Activated B cell treated with CpG ODN at 0.5 μM for 24 hours (primary cell): ENCODE measurements around the gene DAPK1. TPM values are rescaled to one million over a fixed set of nuclear protein-coding genes. Genes with fewer than 3 reads are reported as not detected.

Source experiments
- ATAC-seq: fragments of 200-7000 bp; cut with Tn5 transposase; one replicate; pipeline ENCODE4 v1.10.0; 2021; ENCODE audit warnings: low read depth, mild to moderate bottlenecking, moderate library complexity
- CTCF ChIA-PET: fragments of 350-600 bp; sonication (Branson Sonifier 250); formaldehyde crosslinking; loops from one replicate; lab custom pipeline; 2021; ENCODE audit warnings: antibody characterized with exemption; lab: Charles Lee
- POLR2A ChIA-PET: fragments of 350-600 bp; sonication (Branson Sonifier 250); formaldehyde crosslinking; loops from one replicate; lab custom pipeline; 2021; ENCODE audit warnings: antibody characterized with exemption; lab: Charles Lee
- DNase-seq: peaks from one replicate; pipeline ENCODE4 v3.0.0; 2022
- H3K27ac Mint-ChIP-seq: one replicate; pipeline ENCODE4 v1.8.0; 2020; ENCODE audit warnings: mixed read lengths
- H3K27me3 Mint-ChIP-seq: one replicate; pipeline ENCODE4 v1.8.0; 2021; ENCODE audit warnings: mixed read lengths
- H3K36me3 Mint-ChIP-seq: one replicate; pipeline ENCODE4 v1.8.0; 2021; ENCODE audit warnings: low read depth, mixed read lengths
- H3K4me1 Mint-ChIP-seq: one replicate; pipeline ENCODE4 v1.8.0; 2021; ENCODE audit warnings: mixed read lengths
- H3K4me3 Mint-ChIP-seq: one replicate; pipeline ENCODE4 v1.8.0; 2020; ENCODE audit warnings: mild to moderate bottlenecking, mixed read lengths
- H3K9me3 Mint-ChIP-seq: one replicate; pipeline ENCODE4 v1.8.0; 2020; ENCODE audit warnings: mixed read lengths
- CTCF ChIP-seq: fragments of 200-600 bp; IDR thresholded peaks from one replicate; pipeline ENCODE4 v1.8.0; 2022; ENCODE audit warnings: antibody characterized with exemption, mild to moderate bottlenecking
- intact Hi-C: fragments of 100-400 bp; cut with micrococcal nuclease; formaldehyde crosslinking; loops from one replicate; pipeline ENCODE4 v1.15.1; 2024
- total RNA-seq: library from RNA; stranded (reverse); gene quantifications from 2 replicates; pipeline ENCODE4 v1.2.3, GENCODE V29; 2022

The DAPK1 gene
- total RNA-seq, 1 donor from 2014 or later = 1.0 TPM

DNA sequence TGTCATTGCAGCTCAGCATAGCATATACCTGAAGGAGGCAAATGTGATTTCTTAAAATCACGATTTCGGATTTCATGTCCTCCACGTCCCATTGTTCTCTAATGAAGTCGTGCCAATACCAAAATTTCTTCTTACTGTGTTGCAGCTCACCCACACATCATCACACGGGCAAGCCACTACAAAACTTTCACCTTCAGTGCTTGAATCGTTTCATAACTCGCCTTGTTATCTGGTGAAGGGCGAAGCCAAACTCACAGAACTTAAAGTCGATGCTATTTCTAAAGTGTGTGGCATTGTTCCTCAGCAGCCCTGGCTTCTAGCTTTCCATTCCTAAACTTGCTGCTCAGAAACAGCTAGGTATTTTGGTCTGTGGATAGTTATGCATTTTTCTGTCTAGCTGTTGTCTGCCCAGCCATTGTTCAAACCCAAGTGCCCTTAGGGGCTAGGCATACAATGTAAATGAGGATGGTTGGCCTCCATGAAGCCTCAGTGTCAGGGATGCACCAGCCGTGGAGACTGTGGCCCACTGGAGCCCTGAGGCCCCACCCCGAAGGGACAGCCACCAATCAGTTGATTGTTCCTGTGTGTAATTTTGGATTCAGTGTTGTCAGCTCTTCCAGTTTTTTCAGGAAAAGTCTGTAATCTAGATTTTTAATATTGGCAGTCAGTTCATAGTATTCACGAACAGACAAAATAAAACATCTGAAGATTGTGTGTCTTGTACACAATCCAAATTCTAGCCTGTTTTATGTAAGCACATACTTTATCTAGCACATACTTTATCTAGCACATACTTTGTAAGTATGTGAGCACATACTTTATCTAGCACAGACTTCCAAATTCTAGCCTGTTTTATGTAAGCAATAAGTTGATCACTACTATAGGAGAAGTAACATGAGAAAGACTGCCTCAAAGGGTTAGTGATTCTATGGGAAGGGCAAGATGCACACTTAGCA lies 112.8 kb downstream of the DAPK1 start:
- ChIA-PET CTCF (no interaction called here), POLR2A (no interaction called here)
- no peaks in the 10 kb centered on the region for H3K36me3 Mint-ChIP-seq
- no peak for ATAC-seq
- H3K4me1 Mint-ChIP-seq = no peaks in the 10 kb centered on the region
- H3K27ac Mint-ChIP-seq = no peak overlapping the region
- H3K27me3 Mint-ChIP-seq = no peaks in the 10 kb centered on the region
- no peak overlapping the region for H3K4me3 Mint-ChIP-seq
- TF ChIP-seq CTCF = no peak
- DNase-seq = no peak
- no peaks in the 10 kb centered on the region for H3K9me3 Mint-ChIP-seq
- intact Hi-C loops = no loop called here

DNA sequence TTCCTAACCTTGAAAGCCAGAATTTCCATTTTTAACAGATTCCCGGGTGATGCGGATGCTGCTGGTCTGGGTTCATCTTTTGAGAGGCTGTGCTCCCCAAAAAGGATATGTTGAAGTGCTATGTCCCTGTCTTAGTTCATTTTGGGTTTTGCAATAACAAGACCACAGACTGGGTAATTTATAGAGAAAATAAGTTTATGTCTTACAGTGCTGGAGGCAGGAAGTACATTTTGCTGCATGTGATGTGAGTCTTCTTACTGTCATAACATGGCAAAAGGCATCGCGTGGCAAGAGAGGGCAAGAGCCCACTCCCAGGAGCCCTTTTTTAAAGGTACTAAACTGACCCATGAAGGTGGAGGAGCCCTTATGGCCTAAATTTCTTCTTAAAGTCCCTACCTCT lies 114.1 kb downstream of the DAPK1 start:
- Mint-ChIP-seq H3K36me3 (no peaks in the 10 kb centered on the region), H3K9me3 (no peaks in the 10 kb centered on the region), H3K27me3 (no peaks in the 10 kb centered on the region), H3K4me3 (no peak overlapping the region), H3K4me1 (no peaks in the 10 kb centered on the region), H3K27ac (no peak overlapping the region)
- no peak for DNase-seq
- no peak for TF ChIP-seq CTCF
- intact Hi-C loops = no loop called here
- CTCF ChIA-PET = no interaction called here
- no peak for ATAC-seq
- POLR2A ChIA-PET = no interaction called here

DNA sequence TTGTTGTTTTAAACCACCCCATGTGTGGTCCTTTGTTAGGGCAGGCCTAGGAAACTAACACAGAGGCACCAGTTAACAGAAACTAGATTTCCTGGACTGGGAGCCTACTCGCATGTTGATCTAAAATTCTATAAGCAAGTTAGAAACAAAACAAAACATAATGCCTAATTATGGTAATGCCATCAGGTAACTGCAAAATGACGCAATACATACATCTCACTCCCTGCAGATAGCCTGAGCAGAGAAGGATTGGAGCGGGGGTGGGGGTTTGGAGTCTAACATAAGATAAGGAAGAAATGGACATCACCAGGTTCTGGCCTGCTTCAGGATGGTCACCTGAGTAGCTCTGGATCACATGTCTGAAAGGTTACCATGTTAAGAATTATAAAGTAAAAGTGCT lies 114.9 kb downstream of the DAPK1 start:
- no peaks in the 10 kb centered on the region for H3K9me3 Mint-ChIP-seq
- no peak for ATAC-seq
- no peak overlapping the region for H3K27ac Mint-ChIP-seq
- TF ChIP-seq CTCF = no peak
- POLR2A ChIA-PET = no interaction called here
- no peaks in the 10 kb centered on the region for H3K27me3 Mint-ChIP-seq
- no peaks in the 10 kb centered on the region for H3K36me3 Mint-ChIP-seq
- intact Hi-C loops = no loop called here
- H3K4me1 Mint-ChIP-seq = no peaks in the 10 kb centered on the region
- DNase-seq = no peak
- H3K4me3 Mint-ChIP-seq = no peak overlapping the region
- CTCF ChIA-PET = no interaction called here

GRCh38 chr9:87613265-87614111 lies 115.8 kb downstream of the DAPK1 start:
- no peak overlapping the region for H3K4me3 Mint-ChIP-seq
- H3K9me3 Mint-ChIP-seq = no peaks in the 10 kb centered on the region
- H3K27me3 Mint-ChIP-seq = no peaks in the 10 kb centered on the region
- DNase-seq (no peak), ATAC-seq (no peak)
- no peak overlapping the region for H3K27ac Mint-ChIP-seq
- no peaks in the 10 kb centered on the region for H3K36me3 Mint-ChIP-seq
- ChIA-PET CTCF (no interaction called here), POLR2A (no interaction called here)
- TF ChIP-seq CTCF = no peak
- intact Hi-C loops = no loop called here
- H3K4me1 Mint-ChIP-seq = no peaks in the 10 kb centered on the region

- ATAC-seq (no peak), DNase-seq (no peak)
- H3K27ac Mint-ChIP-seq = no peak overlapping the region
- intact Hi-C loops = no loop called here
- POLR2A ChIA-PET = no interaction called here
- H3K36me3 Mint-ChIP-seq = no peaks in the 10 kb centered on the region
- no peak overlapping the region for H3K4me3 Mint-ChIP-seq
- TF ChIP-seq CTCF = no peak
- CTCF ChIA-PET = no interaction called here
- no peaks in the 10 kb centered on the region for H3K9me3 Mint-ChIP-seq
- no peaks in the 10 kb centered on the region for H3K4me1 Mint-ChIP-seq
- no peaks in the 10 kb centered on the region for H3K27me3 Mint-ChIP-seq
Observed at GRCh38 chr9:87614397-87614796, 116.7 kb downstream of the DAPK1 start.
